Activated T-helper 17 cell treated with anti-CD3 and anti-CD28 coated beads, Interleukin-2, amount 50 U/mL, for 72 hours (primary cell): Measurements from ENCODE around the gene ZNF75A. TPM values are rescaled to one million over a fixed set of nuclear protein-coding genes. Genes with fewer than 3 reads are reported as not detected.

Experiments
- total RNA-seq, 2 donors: library from RNA; stranded (reverse); gene quantifications; one replicate each; pipeline ENCODE4 v1.2.3, GENCODE V29; 2022

Gene ZNF75A
- total RNA-seq, 2 donors from 2014 or later: 19.4 to 26.9 TPM

Other genes starting within 250 kb of the ZNF75A start
- 1,000 to 10,000 TPM; 3,603 to 3,666 TPM for gene IL32, start 239.9 kb upstream of the ZNF75A start, total RNA-seq
- gene ZSCAN10, start 206.2 kb upstream of the ZNF75A start, total RNA-seq: under 1 TPM; 0.34 to 0.45 TPM
- not detected for gene ZNF205, start 192.9 kb upstream of the ZNF75A start, total RNA-seq
- 1 to 10 TPM; 6.4 to 8.6 TPM for gene ZNF213, start 170.5 kb upstream of the ZNF75A start, total RNA-seq
- gene OR1F1, start 117.3 kb upstream of the ZNF75A start, total RNA-seq: under 1 TPM in 1 of 2 donors, not detected in 1; 0.37 TPM
- gene ZNF200, start 70.3 kb upstream of the ZNF75A start, total RNA-seq: 10 to 100 TPM; 14.6 to 23.2 TPM
- gene MEFV, start 48.9 kb upstream of the ZNF75A start, total RNA-seq: under 1 TPM in 1 of 2 donors, not detected in 1; 0.11 TPM
- 10 to 100 TPM; 19.3 to 21.4 TPM for gene ZNF263, start 22.0 kb upstream of the ZNF75A start, total RNA-seq
- 1 to 10 TPM; 2.3 to 4.0 TPM for gene TIGD7, start 67 bp upstream of the ZNF75A start, total RNA-seq
- not detected for gene OR2C1, start 50.4 kb downstream of the ZNF75A start, total RNA-seq
- 10 to 100 TPM in 1 of 2 donors, 1 to 10 TPM in 1; 8.4 to 10.5 TPM for gene ZSCAN32, start 95.5 kb downstream of the ZNF75A start, total RNA-seq
- 1 to 10 TPM; 5.8 to 8.4 TPM for gene ZNF174, start 95.7 kb downstream of the ZNF75A start, total RNA-seq
- gene ZNF597, start 138.0 kb downstream of the ZNF75A start, total RNA-seq: 1 to 10 TPM; 2.0 to 3.0 TPM
- 10 to 100 TPM; 36.8 to 38.7 TPM for gene NAA60, start 138.2 kb downstream of the ZNF75A start, total RNA-seq
- gene C16orf90, start 190.0 kb downstream of the ZNF75A start, total RNA-seq: not detected
- gene CLUAP1, start 195.5 kb downstream of the ZNF75A start, total RNA-seq: 10 to 100 TPM; 14.9 to 15.7 TPM